Measurements from ENCODE around the gene GABRR3. TPM values are rescaled to one million over a fixed set of nuclear protein-coding genes. Genes with fewer than 3 reads are reported as not detected.
"Not testable (repeated sequence)": the region's sequence is repeated elsewhere in the genome, so short reads cannot be mapped to it uniquely, and the experiment has no call there.

GABRR3 gene
- total RNA-seq, 1 donor from 2014 or later, result not detected

GRCh38 chr3:98022978-98023820 is 11.9 kb downstream of the GABRR3 start:
- peak; percentile 68 to 76 for DNase-seq (ENCODE audit: low read depth in 2 of 2)

- DNase-seq (ENCODE audit: low read depth in 2 of 2), result no peak
These were observed 13.1 kb downstream of the GABRR3 start for GRCh38 chr3:98021830-98022560.

DNA sequence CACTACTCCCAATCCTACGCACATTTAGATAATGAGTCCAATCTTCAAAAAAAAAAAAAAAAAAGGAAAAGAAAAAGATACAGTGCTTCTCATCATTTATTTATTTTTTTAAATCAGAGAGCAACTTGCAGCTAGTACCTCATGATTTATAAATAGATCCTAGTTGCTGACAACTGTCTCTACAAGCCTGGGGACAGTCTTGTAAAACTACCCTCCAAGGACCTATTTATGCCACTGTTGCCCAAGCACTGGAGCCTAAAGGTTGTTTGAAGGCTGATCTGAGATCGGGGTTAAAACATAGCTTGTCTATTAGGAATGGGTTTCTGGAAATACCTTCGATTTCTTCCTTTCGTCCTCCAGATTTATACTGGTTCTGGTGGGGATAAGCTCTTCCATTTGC is 14.7 kb downstream of the GABRR3 start:
- DNase-seq (ENCODE audit: low read depth in 2 of 2), result no peak

GRCh38 chr3:98018301-98018700 is 16.8 kb downstream of the GABRR3 start:
- DNase-seq (ENCODE audit: low read depth in 2 of 2), result no peak

GRCh38 chr3:98014268-98014585 is 20.9 kb downstream of the GABRR3 start:
- DNase-seq (ENCODE audit: low read depth in 2 of 2), result no peak

DNA sequence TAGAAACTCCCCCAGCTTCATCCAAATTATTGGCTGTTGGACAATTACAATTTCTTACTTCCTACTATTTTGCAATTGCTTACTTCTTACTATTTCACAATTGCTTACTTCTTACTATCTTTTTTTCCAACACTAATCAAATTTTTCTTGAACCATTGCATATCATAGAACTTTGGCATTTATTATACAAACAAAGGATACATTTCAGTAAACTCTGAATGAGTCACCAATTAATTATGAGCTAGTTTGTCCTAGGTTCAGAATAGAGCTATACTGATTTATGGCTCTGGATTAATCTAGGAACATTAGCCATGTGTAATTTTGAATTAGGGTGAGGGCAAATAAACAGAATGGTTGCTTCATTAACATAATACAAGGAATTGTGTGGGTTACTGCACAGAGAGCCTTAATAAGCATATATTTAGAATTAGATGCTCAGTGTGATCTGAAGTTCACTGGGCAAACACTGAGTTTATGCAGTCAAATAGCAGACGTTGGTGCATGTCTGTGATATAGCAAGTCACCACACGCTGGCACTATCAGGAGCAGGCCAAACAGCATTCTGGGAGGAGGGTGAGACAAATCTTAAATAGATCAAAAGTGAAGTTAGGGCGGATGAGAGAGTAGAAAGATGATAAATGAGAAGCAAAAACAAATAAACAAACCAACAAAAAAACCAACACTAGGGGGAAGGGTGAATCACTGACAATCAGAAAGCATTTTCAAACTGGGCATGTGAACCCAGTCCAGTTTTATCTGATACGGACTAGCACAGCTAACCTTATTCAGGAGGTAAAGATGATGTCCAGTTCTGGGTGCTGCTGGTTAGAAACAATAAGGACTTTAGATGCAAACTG is 21.5 kb downstream of the GABRR3 start:
- DNase-seq (ENCODE audit: low read depth in 2 of 2), result no peak

DNA sequence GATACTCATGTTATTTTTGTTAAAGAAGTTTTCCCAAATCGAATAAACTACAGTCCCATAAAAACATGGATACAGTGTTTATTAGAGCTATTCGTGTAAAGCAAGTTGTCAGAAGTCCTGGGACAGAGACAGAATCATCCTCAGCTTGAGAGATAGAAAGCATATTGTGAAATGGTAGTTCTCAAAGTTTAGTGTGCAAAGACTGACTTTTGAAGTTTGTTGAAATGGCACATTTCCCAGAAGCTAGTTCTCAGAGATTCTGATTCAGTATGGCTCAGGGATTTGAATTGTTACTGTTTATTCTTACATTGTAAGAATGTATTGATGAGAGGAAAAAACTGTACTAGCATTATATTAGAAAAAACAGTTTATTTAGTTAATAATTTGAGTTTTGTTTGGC is 22.1 kb downstream of the GABRR3 start:
- no peak for DNase-seq (ENCODE audit: low read depth in 2 of 2)

- not testable (repeated sequence) for DNase-seq (ENCODE audit: low read depth in 2 of 2)
These were observed 24.1 kb downstream of the GABRR3 start for GRCh38 chr3:98010883-98011449.

DNA sequence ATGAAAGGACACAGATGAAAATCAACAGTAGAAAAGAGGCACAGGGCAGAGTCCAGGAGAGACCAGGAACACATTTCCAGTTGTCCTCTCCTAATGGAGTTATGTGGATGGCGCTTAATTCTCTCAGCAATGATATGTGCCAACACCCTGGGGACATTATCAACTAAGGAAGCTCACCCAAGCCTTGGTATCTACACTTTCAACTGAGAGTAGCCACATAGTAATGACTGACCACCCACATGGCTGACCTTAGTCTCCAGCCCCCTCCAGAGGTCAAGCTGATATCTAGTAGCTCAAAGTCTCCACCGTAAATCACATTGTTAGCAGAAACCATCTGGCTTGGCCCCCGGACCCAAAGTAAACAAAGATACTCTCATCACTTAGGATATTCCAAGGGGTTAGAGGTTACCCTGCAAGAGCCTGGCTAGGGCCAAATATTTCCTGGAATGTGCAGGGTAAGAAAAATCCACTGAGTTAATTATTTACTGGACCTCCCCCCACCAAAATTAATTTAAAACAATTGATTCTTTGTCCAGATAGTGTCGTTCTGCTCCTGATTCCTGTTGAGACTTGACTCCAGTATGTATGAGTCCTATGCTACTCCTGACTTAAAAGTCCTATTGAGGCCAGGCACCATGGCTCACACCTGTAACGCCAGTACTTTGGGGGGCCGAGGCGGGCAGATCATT is 24.8 kb downstream of the GABRR3 start:
- DNase-seq (ENCODE audit: low read depth in 2 of 2), result no peak

- no peak for DNase-seq (ENCODE audit: low read depth in 2 of 2)
These were observed 26.3 kb downstream of the GABRR3 start for GRCh38 chr3:98008855-98009254.

DNA sequence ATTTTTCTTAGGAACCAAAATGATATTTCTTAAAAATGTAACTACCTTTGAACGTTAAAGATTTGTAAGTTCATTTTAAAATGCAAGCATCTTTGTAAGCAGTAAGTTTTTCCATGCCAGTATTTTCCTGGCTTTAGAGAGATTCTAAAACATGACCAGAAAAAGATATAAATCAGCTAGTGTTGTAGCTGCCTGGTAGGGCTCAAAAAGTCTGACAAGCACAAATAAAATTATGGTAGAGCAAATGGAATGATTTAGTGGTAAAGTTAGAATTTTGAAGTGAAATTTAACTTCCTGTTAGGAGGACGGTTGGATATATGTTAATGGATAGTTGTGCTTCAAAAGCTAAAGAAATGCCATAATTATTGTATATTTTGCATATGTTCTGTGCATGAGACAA is 29.7 kb downstream of the GABRR3 start:
- no peak for DNase-seq (ENCODE audit: low read depth in 2 of 2)

DNA sequence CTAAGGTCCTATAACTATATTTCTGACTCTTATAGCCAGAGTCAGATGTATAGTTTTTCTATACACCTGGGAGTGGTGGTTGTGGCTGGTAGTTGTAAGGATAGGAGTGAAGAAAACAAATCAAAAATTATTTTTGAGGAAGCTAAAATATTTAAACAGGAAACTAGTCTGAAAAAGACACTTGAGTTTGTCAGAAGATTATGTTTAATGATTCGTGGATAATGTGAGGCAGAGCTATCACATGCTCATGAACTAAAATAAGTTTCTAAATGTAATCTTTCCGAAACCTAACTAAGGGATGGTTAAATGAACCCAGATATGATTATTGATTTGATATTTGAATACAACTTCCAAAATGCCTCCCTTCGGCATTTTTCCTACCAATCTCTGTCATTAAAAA is 30.4 kb downstream of the GABRR3 start:
- no peak for DNase-seq (ENCODE audit: low read depth in 2 of 2)

DNA sequence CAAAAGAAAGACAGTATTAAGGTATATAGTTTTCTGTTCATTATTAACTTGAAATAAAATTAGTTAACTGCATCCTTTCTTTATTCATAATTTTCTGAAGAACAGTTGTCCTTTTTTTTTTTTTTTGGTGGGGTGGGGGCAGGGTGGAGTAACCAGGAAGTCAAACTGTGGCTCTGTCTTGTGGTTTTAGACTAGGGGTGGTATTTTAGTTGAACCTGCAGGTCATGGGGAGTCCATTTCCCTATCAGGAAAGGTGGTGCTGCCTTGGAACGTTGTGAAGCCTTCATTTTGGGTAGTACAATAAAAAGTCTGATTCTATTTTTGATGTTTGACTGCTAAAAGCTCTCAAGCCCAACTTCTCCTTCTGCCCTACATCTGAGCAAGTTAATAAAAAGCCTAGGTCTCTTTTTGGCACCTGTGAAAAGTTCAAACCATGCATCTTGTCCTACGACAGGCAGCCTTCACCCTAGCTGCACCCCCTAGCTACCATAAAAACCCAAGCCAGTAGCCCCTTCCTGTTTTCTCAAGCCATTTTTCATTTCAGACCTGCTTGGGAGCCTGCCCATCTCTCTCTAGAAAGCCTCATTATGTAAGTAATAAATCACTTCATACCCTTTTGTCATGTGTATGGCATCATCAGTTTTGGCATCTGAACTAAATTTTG is 31.7 kb downstream of the GABRR3 start:
- DNase-seq (ENCODE audit: low read depth in 2 of 2), result no peak

DNA sequence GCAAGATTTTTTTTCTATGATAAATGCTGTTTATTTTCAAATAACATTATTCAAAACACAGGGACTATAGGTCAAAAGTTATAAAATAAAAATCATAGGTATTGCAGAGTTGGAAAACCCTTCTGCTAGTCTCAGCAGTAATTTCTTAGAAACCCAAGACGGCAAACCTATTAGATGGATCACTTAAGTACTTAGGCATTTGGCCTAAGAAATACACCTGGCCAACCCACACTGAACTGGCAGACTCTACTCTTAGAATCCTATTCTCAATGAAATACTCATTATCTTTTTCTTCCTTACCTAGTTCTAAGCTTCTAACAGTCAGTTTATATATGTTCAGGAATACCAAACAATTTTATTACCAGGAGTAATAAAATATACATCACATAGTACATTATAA is 32.4 kb downstream of the GABRR3 start:
- DNase-seq (ENCODE audit: low read depth in 2 of 2), result no peak

DNA sequence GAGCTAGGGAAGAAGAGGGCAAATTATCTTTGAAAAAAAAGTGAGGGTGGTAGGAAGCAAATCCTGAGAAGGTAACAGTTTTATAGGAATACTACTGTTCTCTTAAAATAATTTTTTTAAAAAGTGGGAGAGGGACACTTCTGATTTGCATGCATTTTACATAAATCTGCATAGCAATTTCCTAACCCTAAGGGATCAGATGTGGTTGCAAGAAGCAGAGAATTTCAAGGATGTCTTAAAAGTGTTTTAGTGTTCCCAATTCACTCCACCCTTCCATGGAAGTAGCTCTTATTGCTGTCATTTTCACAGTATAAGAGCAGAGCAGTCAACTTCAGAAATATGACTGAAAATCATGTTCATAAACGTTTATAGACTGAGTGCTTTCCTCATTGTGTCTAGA is 35.1 kb downstream of the GABRR3 start:
- no peak for DNase-seq (ENCODE audit: low read depth in 2 of 2)

- DNase-seq (ENCODE audit: low read depth in 2 of 2), result no peak
These were observed 36.0 kb downstream of the GABRR3 start for GRCh38 chr3:97999103-97999502.

DNA sequence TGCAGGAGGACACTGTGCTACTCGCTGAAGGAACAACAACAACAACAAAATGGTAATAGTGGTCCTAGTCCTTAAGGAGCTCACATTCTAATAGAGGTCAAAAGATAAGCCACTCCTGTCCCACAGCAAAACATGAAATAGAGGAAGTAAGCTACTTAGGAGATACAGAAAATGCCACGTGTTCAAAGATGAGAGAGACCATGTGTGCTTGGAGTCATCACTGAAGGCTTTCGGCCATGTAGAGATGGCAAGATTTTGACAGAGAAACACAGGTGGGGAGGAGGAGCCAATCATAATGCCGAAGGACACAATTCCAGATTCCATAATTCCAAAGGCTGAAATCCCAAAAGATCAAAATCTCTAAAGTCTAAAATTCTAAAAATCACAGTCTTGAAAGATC is 38.1 kb downstream of the GABRR3 start:
- DNase-seq (ENCODE audit: low read depth in 2 of 2), result no peak

DNA sequence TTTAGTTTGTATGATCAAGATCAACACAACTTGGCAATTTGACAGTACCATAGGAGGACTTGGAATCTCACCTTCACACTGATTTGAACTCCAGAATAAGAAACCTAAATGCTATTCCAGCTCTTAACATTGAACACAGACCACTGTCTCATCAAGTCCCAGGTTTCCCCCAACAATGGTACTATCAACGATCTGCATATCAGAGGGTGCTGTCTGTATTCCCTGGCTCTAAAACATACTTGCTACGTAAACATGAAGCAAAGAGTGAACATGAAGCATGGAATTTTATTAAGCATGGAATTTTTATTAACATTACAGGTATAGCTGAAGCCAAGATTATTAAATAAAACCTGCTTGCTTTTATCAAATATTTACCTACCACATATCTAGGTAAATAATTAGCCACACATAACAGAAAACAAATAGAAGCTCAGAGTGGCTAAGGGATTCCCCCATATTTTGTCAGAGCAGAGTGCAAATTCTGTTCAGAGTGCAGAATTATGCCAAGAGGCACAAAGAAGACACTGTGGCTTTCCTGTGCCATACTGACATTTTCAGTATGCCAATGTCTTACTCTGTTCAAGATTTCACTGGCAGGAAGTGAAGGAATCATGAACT is 40.7 kb downstream of the GABRR3 start:
- DNase-seq (ENCODE audit: low read depth in 2 of 2), result no peak

DNA sequence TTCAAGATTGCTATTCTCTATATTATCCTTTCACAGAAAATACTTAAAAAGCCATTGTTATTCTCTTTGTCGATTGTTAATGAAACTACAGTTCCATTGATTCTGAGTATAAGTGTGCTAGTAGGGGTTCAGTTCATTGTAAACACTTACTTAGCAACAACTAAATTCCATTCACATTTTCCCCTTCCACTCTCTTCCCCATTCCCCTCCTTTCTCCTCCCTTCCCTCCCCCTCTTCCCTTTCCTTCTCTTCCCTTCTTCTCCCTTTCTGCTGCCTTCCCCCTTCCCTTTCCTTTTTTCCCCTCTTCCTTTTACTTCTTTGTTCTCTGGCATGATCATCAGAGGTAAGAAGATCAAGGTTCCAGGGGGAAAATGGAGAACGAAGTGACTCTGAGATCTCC is 41.6 kb downstream of the GABRR3 start:
- no peak for DNase-seq (ENCODE audit: low read depth in 2 of 2)

DNA sequence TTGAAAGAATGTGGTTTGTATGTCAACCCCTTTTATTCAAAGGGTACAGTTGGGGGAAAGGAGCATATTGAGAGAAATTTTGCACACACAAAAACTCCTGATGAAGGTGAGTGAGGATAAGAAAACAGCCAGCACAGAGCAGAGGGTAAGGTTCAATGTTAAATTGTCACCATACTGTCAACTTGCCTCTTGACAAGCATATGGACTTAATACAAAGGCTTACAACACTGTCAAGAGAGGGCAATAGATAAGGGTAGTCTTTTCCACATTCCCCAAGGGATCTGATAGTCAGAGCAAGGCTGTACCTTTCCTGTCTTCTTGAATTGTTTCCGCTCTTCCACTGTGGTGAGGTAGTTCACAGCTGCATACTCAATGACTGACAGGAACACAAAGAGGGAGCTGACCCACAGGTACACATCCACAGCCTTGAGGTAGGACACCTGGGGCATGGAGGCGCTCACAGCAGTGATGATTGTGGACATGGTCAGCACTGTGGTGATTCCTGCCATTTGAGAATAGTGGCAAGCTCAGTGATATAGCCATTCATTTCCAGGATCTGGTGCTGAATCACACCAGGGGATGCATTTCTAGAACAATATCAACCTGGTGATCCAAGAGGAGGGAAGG is 42.5 kb downstream of the GABRR3 start:
- DNase-seq (ENCODE audit: low read depth in 2 of 2), result no peak

All from dermis microvascular lymphatic vessel endothelial cell (primary cell).